Hematopoietic multipotent progenitor cell (in vitro differentiated cells): Measurements from ENCODE around the gene ASB5. TPM values are rescaled to one million over a fixed set of nuclear protein-coding genes. Genes with fewer than 3 reads are reported as not detected.
"Not testable (repeated sequence)": the region's sequence is repeated elsewhere in the genome, so short reads cannot be mapped to it uniquely, and the experiment has no call there.

Experiments used
- DNase-seq, 3 donors: peaks; one replicate each; pipeline ENCODE4 v3.0.0-alpha.2; 2011 to 2015; ENCODE audit warnings: low read depth in 2 of 3, low spot score in 2 of 3
- total RNA-seq: library from RNA; depleted of rRNA; stranded (reverse); fragments of >200 nt; gene quantifications from one replicate; pipeline ENCODE4 v1.2.3, GENCODE V29; 2012

The ASB5 gene, protein sequence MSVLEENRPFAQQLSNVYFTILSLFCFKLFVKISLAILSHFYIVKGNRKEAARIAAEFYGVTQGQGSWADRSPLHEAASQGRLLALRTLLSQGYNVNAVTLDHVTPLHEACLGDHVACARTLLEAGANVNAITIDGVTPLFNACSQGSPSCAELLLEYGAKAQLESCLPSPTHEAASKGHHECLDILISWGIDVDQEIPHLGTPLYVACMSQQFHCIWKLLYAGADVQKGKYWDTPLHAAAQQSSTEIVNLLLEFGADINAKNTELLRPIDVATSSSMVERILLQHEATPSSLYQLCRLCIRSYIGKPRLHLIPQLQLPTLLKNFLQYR
- not detected for total RNA-seq

DNA sequence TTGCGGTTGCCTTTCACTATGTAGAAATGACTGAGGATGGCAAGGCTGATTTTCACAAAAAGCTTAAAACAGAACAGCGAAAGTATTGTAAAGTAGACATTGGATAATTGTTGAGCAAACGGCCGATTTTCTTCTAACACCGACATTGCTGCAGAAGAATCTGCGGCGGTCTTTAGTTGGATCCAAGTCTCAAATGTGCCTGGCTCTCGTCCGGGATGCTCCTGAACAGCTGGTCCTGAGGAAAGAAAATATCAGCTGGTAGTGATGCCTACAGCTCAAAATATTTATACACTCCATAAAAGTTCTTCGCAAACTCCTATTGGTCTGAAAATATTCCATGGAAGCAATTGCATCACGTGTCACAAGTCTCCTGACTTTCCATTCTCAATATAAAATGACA lies at the start of gene ASB5:
Gene ASB5 (minus strand): TSS at position 260 of the 400 bp plus-strand sequence. CDS start 114 bp downstream, at position 146.
- no peak for DNase-seq

DNA sequence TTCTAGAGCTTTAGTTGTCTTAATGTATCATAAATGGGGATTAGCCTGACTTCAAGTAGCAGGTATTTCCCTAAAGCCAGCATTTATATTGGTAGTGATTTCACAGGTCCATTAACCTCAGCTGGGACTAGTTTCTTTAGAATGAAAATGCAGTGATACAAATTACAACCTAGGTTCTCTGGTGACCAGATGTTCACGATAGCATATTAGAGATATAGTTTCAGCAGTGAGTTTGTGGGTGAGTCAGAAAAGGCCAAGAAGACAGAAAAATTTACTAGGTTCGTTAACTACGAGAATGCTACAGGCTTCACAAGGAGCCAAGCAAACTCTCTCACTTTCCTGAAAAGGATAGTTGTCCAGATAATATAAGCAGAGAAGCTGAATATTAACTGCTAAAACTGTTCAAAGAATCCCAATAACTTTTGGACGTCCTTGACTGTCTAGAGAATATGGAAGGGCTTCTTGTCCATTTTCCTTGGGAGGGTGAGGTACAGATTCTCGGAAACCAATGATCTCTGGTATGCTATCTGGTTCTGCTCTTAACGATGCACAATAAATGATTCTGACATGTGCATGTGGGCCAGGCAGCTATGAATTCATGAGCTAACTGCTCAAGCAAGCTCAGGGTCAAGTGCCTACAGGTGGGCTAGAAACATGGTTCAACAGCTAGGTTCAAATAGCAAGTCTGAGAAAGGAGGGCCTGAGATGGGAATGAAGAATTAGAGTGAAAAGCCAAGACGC lies 44.7 kb upstream of the ASB5 start:
- DNase-seq, result no peak

DNA sequence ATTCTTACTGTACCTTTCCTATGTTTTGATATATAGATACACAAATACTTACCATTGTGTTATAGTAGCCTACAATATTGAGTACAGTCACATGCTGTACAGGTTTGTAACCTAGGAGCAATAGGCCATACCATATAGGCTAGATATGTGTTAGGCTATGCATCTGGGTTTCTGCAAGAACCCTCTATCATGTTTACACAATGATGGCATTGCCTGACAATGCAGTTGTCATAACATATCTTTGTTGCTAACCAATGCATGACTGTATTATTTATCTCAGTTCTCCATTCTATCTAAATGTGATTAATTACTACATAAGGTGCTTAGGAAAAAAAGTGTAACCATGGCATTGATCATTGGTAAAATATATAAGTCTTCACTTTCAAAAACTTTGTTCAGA lies 40.8 kb upstream of the ASB5 start:
- no peak for DNase-seq

DNA sequence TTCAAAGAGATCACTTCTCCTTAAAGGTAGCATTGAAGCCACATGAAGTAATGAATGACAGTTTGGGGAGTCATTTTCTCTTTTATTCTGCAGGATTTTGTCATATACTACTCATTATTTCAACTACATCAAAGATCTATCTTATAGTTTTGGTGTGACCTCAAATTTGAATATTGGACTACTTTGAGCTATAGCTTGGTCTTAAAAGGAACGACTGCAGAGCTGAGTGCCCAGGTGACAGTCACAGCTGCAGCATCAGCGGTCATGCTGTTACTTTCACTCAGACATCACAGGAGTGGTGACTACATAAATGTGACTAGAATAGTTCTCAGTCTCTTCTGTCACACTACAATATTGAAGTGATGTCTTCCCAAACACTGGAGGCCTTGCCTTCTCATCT lies 40.0 kb upstream of the ASB5 start:
- no peak for DNase-seq

DNA sequence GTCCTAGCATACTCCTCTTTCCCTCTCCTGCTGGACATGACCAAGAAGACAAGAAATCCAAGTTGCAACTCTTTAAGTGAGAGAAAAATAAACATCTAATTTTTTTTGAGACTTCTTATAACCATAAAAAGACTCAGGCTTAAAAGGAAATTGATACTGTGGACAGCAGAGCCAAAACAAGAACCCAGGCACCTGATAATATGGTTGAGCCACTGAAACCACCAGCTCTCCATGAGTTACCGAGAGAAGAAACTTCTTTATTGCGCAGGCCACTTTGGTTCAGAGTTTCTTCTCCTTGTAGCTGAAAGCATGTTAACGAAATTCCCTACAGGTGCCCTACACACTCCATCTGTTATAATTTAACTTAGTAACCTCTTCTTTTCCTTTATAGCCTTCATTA lies 39.4 kb upstream of the ASB5 start:
- DNase-seq, result no peak

DNA sequence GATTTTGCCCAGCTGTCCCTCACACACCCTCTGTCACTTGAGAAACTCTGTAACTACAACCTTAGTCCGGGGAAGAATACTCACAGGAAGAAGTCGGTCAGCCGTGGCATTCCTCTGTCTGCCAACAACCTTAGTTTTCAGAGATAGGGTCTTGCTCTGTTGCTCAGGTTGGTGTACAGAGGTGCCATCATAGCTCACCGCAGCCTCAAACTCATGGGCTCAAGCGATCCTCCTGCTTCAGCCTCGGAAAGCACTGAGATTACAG lies 38.6 kb upstream of the ASB5 start:
- DNase-seq, result no peak

DNA sequence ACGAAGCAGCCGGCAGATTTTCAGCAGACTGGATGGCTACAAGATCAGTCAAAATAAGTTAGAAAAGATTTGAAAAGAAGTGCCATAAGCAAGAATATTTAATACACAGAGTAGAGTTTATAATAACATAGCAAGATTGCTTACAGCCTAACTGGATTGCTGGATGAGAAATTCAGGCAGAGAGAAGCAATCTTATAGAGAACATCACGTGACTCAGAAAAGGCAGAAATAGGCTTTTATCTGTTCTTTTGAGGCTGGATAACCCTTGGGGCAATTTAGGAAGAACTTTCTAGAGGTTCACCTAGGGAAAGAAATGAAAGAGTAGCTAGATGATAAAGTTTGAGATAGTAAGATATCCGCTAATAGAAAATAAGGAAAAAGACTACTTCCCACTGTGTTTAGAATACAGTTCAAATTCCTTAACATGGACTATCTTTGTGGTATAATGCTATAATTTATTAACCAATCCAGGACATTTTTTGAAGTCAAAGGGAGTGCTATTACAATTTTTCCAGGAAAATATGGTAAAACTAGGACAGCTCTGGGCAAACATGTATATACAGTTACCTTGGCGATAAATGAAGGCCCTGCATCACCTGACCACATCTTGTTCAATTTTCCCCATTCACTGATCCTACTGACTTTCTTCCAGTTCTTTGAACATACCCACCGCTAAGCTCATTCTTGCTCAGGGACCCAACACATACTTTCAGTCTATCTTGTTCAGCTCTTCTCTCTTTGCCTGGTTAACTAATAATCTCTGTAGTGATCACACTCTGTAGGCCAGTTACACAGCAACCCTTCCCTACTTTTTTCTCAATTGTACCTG lies 38.0 kb upstream of the ASB5 start:
- no peak for DNase-seq

DNA sequence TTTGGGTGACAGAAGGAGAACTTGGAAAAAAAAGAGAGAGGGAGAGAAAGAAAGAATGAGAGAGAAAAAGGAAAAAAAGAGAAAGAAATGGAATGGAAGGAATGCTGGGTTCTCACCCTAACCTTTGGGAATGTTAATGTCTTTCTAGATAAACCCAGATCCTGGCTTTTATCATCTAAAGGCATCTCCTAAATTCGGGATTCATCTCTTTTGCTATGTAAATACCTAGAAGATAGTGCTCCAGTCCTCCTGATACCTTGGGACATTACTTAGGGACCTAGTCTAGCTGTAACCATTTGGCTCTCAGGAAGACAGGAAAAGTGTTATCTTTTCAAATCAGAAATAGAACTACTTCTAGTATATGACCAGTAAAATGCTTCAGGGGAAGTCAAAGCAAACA lies 34.9 kb upstream of the ASB5 start:
- DNase-seq, result no peak

DNA sequence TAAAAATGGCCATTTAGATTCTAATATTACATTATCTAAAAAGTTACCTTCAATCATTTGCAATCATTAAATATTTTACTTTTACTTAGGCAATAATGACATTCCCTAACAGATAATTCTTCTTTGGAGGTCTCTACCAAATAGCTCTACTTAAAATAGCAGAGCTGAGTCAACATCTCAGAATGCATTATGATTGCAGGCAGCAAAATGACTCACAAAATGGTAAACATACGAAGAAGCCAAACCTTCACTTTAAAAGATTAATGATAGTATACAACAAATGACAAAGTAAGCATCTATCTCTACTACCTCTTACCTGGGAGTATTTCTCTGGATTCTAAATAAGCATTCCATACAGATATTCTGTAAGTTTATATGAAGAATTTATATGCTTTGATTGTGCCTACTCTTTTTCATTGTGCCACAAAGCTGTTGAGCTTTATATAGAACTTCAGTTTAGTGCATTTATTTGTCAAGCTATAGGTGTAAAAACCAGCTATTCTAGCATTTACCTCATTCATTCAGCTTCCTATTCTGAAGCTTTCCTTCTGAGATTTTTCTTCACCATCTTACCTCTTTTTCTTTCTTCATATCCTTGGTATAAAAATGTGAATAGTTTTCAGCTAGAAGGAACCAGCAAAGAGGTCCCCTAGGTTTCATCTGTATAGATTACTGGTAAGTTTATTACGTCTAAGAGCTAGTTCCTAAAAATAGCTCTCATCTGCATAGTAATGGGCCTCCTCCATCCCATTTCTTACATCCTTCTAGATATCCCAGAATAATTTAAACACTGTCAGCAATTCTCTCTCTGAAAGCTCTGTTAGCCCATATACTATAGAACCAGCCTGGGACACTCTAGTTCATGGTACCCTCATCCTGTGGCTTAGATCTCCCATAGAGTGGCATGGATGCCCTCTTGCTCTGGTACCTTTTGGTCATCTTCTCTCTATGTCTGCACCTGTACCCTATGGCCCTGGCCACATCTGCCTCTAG lies 33.6 kb upstream of the ASB5 start:
- DNase-seq, result no peak

DNA sequence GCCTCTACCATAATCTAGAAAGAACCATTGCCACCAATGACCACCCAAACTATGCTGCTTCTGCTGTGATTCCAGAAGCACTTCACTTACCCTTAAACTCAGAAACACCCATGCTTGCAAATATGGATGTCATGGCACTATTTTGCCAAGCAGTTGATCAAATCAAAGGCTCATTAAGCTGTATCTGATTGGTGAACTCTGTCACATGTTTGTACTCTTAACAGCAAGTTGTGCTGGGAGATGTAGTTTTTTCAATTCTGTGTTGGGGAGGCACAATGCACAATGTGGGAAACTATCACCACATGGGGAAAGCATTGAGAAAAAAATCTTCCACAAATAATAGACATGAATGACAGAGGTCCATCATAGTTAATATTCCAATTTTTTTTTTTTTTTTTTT lies 31.5 kb upstream of the ASB5 start:
- no peak for DNase-seq

DNA sequence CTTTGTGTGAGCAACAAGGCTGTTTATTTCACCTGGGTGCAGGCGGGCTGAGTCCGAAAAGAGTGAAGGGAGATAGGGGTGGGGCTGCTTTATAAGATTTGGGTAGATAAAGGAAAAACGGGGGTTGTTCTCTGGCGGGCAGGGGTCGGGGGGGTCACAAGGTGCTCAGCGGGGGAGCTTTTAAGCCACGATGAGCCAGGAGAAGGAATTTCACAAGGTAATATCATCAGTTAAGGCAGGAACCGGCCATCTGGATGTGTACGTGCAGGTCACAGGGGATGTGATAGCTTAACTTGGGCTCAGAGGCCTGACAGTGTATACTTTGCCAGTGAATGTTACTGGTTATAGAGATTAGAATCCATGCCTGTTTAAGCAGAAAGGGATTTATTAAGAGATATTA lies 31.0 kb upstream of the ASB5 start:
- no peak for DNase-seq

DNA sequence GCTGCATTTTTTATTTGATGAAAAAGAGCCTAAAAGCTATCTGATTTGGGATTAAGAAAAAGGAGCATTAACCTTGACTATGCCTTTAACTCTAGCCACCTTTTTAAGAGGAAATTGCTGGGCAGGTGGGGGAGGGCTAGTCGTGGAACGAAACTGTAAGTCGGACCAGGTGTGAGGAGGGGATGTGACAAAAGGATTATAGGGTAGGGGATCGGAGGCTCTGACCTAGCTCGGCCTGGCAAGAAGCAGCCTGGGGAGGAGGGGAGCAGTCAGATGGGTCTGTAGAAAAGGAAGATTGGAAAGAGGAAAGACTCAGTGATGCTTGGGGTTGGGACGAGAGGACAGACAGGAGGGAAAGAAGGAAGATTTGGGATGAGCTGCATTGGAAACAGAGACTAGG lies 29.6 kb upstream of the ASB5 start:
- no peak for DNase-seq

DNA sequence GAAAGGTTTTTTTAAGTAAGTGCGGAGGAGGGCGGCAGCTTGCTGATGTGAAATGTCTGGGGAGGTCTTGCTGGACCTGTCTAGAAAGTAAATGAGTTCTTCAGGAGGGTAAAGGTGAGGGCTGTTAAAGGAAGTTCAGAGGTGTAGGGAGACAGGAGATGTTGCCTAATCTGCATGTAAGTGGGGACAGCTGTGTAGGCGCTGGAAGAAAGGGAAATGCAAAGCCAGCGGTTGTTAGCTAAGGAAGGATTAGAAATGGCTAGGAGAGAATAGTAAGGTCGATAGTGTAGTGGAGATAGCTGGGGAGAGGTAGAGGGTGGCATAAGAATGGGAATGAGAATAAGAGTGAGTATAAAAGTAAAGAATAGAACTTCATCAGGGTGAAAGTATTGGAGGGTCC lies 26.9 kb upstream of the ASB5 start:
- DNase-seq, result not testable (repeated sequence)

DNA sequence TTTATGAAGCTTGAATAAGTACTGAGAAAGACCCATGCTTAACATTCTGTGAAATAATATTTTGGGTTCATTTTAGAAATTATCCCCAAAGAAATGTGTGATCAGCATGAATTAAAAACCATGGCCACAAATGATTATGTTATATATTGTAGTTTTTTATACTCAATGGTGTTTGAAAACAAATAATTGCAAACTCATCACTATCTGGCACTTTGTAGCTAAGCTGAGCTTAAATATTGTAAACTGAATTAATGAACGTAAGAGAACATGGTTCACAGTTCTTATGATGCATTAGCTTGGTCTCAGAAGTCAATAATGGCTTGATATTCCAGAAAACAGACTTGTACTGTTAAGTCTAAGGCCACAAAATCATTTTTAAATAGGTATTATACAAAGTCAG lies 24.6 kb upstream of the ASB5 start:
- DNase-seq, result no peak

DNA sequence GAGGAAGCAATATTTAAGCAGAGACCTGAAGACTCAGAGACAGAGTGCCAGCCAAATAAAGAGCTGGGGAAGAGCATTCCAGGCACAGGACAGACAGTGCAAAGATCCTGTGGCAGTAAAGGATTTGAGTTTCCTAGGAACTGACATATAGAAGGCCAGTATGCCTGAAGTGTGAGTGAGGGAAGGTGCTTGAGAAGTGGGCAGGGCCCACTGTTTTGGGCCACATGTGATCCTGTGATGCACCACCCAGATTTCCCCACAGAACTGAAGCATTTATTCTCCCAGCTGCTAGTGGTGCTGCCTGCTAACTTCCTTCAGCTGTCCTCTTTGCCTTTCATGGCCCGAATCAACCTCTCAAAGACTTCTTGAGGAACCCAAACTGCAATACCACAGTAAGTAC lies 23.9 kb upstream of the ASB5 start:
- DNase-seq, result no peak

DNA sequence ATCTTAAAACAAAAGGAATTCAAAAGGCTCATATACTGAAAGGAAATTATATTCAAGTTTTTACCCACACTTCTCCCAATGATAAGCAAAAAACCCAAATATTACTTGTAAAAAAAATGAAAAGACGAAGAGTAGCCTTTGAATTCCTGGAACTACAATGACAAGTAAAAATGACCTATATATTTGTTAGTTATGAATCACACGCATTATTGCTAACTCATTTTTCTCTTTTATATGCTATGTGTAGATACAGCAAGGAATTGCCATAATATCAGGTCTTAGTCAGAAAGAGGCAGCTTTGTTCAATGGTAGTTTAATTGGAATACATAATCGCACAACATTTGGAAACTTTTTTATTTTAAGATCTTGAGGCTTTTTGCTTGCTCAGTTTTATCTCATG lies 22.7 kb upstream of the ASB5 start:
- no peak for DNase-seq

DNA sequence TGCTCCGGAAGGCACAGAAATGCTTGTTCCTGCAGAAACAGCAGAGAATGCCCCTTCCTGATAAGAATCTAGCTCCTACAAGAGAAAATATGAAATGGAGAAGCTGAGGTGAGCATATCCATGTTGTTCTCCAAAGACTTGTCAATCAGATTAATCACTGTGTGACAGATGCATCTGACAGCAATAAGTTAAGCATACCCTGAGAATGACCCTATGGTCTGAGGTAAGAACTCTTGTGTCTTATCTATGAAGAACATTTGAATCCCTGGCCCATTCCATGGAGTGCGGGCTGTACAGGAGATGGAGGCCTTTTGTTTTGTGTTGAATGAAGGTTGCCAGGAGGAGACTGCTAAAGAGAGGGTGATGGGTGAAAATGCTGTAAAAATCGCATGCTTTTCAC lies 21.5 kb upstream of the ASB5 start:
- no peak for DNase-seq

DNA sequence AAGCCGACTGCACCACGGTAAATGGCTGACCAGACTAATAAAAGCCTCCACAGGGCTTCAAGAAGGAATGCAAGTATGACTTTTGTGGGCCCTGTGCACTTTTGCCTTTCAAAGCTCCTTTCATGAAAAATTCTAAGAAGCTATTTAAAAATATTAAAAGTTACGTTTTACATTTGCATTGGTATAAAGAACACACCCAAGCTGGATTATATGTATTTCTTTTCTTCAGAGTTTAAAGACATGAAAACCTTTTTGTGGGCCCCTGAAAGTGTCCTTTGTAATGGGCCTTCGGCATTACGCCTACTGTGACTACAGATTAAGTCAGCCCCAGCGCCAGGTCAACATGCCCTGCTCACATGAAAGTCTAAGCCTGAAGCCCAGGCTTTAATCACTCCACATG lies 20.5 kb upstream of the ASB5 start:
- no peak for DNase-seq

DNA sequence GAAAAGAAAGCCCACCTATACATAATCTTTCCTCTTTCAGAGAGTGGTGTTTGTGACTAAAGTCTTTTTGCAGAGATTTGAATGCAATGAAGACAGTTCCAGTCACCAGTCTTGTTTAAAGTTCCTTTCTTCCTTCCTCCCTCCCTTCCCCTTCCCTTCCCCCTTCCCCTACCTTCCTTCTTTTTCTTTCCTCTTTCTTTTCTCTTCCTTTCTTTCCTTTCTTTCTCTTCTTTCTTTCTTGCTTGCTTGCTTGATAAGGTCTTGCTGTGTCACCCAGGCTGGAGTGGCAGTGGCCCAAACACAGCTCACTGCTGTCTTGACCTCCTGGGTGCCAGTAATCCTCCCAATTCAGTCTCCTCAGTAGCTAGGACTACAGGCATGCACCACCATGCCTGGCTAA lies 19.0 kb upstream of the ASB5 start:
- no peak for DNase-seq

DNA sequence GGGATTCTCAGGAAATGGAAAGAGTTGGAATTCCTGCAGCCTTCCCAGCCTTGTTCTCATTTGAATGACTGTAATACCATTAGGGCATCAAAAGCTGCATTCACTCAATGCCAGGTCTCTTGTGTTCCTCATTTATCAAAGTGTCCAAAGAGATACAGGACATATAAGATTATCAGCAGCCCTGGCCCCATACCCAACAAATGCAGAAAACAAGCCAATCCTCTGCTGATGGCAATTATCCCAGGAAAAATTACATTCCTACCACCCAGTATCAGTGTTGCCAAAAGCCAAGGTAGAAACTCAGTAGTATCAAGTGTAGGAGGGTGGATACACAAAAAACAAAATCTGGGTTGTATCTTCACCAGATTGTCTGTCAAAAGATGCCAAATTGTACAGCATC lies 18.5 kb upstream of the ASB5 start:
- DNase-seq, result no peak

DNA sequence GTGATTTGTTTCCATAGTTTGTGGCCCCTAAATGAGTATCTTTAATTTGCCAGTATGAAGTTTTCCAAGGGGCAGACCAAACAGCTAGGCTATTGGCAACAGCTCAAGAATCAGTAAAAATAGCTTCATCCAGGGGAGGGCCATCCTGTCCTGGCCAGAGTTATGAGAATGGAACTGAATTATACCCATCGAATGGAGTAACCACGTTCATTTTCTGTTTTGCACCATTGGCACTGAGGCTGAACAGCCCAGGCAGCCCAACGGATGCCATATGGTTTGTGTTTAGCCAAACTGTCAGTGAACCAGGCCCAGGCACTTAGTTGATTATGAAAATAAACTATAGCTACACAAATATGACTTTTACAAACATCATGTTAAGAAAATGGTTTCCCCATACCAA lies 17.7 kb upstream of the ASB5 start:
- DNase-seq, result no peak
